NCI-H1092 (cell line): Measurements from ENCODE around the gene ZNF397.
A peak's percentile ranks its signal among the peaks of the same experiment; 100 is the strongest.
"Not testable (repeated sequence)": the region's sequence is repeated elsewhere in the genome, so short reads cannot be mapped to it uniquely, and the experiment has no call there.

Source experiments
- DNase-seq: peaks from one replicate; lab custom pipeline; 2025; lab: John Stamatoyannopoulos, UW

Gene ZNF397

GRCh38 chr18:35240664-35241447, at the start of gene ZNF397:
ZNF397 (plus strand) TSS chr18:35241034; CDS start chr18:35242471, 1,437 bp downstream.
- DNase-seq: peak; percentile 98

- no peak for DNase-seq
Measured at GRCh38 chr18:35191698-35192025, 49.2 kb upstream of the ZNF397 start.

- peak; percentile 64 for DNase-seq
Measured at GRCh38 chr18:35192415-35192814, 48.4 kb upstream of the ZNF397 start.

GRCh38 chr18:35193316-35193715, 47.5 kb upstream of the ZNF397 start:
- DNase-seq: peak; percentile 82

- no peak for DNase-seq
Measured at GRCh38 chr18:35197296-35197695, 43.5 kb upstream of the ZNF397 start.

- DNase-seq: peak; percentile 79
Measured at GRCh38 chr18:35201256-35201931, 39.4 kb upstream of the ZNF397 start.

- DNase-seq: no peak
Measured at GRCh38 chr18:35203067-35203466, 37.8 kb upstream of the ZNF397 start.

- no peak for DNase-seq
Measured at GRCh38 chr18:35205199-35205712, 35.6 kb upstream of the ZNF397 start.

GRCh38 chr18:35205746-35206458, 34.9 kb upstream of the ZNF397 start:
- DNase-seq: not testable (repeated sequence)

GRCh38 chr18:35215026-35215425, 25.8 kb upstream of the ZNF397 start:
- no peak for DNase-seq

GRCh38 chr18:35216611-35217010, 24.2 kb upstream of the ZNF397 start:
- DNase-seq: not testable (repeated sequence)

GRCh38 chr18:35219331-35219730, 21.5 kb upstream of the ZNF397 start:
- not testable (repeated sequence) for DNase-seq

- DNase-seq: no peak
Measured at GRCh38 chr18:35220424-35220823, 20.4 kb upstream of the ZNF397 start.

- DNase-seq: no peak
Measured at GRCh38 chr18:35223797-35224196, 17.0 kb upstream of the ZNF397 start.

- DNase-seq: no peak
Measured at GRCh38 chr18:35227254-35227653, 13.6 kb upstream of the ZNF397 start.

GRCh38 chr18:35231052-35231451, 9.8 kb upstream of the ZNF397 start:
- peak; percentile 73 for DNase-seq

GRCh38 chr18:35236571-35237363, 4.1 kb upstream of the ZNF397 start:
- DNase-seq: no peak

- no peak for DNase-seq
Measured at GRCh38 chr18:35239314-35239713, 1.5 kb upstream of the ZNF397 start.

- DNase-seq: no peak
Measured at GRCh38 chr18:35241448-35241804, 592 bp downstream of the ZNF397 start.

- no peak for DNase-seq
Measured at GRCh38 chr18:35242426-35242825, 1.6 kb downstream of the ZNF397 start.

GRCh38 chr18:35244671-35245070, 3.8 kb downstream of the ZNF397 start:
- DNase-seq: no peak
